ENCODE results near the gene TLCD3B. TPM values are rescaled to one million over a fixed set of nuclear protein-coding genes. Genes with fewer than 3 reads are reported as not detected.

The TLCD3B gene
- total RNA-seq, 4 donors from 2014 or later = 0.54 to 0.79 TPM; not detected in 2

GRCh38 chr16:29990883-29991570 lies 40.0 kb downstream of the TLCD3B start:
- intact Hi-C loops (cut with DNase I) = no loop called here
- Histone ChIP-seq H3K4me1 (peaks cover 7 to 10% of the 10 kb centered on the region in 2 donors), H3K9me3 (no peaks in the 10 kb centered on the region), H3K27me3 (no peaks in the 10 kb centered on the region), H3K36me3 (peaks cover 40 to 42% of the 10 kb centered on the region in 2 donors), H3K27ac (no peak overlapping the region), H3K4me3 (replicated peaks in 1 of 3) (no peak overlapping the region)
- TF ChIP-seq POLR2A (IDR thresholded peaks at IDR 0.05) (no peak), CTCF (IDR thresholded peaks at IDR 0.05) (no peak)
- 91 to 93% methylated on average over 8 to 27 of the region's 35 CpGs for WGBS, 2 donors
- DNase-seq = no peak

DNA sequence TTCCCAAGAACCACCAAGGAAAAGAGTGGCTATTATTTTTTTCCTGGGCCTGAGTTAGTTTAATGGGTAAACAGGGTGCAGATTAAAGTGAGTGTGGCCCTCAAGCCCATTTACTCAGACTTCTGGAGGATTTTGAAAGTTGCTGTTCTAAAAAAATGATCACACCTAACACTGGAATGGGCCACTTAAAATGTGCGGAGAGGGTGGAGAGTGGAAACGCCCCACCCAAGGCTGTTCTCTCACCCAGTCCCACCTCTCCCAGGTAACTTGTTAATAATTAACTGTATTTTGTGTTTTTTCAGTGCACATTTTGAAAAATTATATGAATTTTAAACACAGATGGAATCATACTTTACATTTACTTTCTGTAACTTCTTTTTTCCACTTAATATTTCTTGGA lies 41.0 kb downstream of the TLCD3B start:
- Histone ChIP-seq H3K4me1 (peaks cover 7% of the 10 kb centered on the region in 2 donors), H3K27me3 (no peaks in the 10 kb centered on the region), H3K36me3 (peaks cover 50 to 52% of the 10 kb centered on the region in 2 donors), H3K4me3 (replicated peaks in 1 of 3) (no peak overlapping the region), H3K27ac (no peak overlapping the region), H3K9me3 (no peaks in the 10 kb centered on the region)
- intact Hi-C loops (cut with DNase I) = no loop called here
- 95 to 96% methylated on average over 2 of the region's 2 CpGs for WGBS, 2 donors
- no peak for DNase-seq
- TF ChIP-seq CTCF (IDR thresholded peaks at IDR 0.05) (no peak), POLR2A (IDR thresholded peaks at IDR 0.05) (no peak)

DNA sequence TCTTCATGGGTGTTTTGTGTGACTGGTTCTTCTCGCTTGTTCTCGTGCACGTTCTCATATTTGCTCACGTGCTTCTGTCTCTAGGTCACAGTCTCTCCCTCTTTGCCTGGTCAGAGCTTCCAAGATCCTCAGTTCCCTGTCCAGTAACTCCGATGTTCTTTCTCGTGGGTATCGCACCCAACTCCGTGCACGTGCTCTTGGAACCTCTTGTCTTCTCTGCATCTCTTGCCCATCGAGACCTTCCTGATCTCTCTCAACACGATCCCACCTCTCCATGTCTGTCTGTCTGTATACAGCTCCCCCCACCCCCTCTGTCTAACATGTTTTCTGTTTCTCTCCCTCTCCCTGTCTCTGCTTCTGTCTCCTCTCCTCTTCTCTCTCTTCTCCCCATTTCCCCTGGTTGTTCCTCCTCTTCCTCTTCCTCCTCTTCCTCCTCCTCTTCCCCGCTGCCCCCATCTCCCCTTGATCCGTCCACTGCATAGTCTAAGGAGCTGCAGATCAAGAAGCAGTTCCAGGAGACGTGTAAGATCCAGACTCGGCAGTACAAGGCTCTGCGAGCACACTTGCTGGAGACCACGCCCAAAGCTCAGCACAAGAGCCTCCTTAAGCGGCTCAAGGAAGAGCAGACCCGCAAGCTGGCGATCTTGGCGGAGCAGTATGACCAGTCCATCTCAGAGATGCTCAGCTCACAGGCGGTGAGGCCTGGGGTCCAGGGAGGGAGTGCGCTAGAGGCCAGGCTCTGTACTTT lies 41.8 kb downstream of the TLCD3B start:
- H3K4me1 ChIP-seq = no peaks in the 10 kb centered on the region
- TF ChIP-seq CTCF (IDR thresholded peaks at IDR 0.05) (no peak), POLR2A (IDR thresholded peaks at IDR 0.05) (no peak)
- no peak overlapping the region for H3K4me3 ChIP-seq (replicated peaks in 1 of 3)
- H3K36me3 ChIP-seq = peaks cover 56 to 60% of the 10 kb centered on the region in 2 donors
- DNase-seq = no peak
- 83 to 87% methylated on average over 23 of the region's 23 CpGs for WGBS, 2 donors
- intact Hi-C loops (cut with DNase I) = no loop called here
- H3K27ac ChIP-seq = no peak overlapping the region
- H3K27me3 ChIP-seq = no peaks in the 10 kb centered on the region
- H3K9me3 ChIP-seq = no peaks in the 10 kb centered on the region

GRCh38 chr16:29988346-29989075 lies 42.6 kb downstream of the TLCD3B start:
- no peaks in the 10 kb centered on the region for H3K4me1 ChIP-seq
- DNase-seq = no peak

More at GRCh38 chr16:29988346-29989075, 42.6 kb downstream of the TLCD3B start:
- no peak overlapping the region for H3K4me3 ChIP-seq (replicated peaks in 1 of 3)
- intact Hi-C loops (cut with DNase I) = no loop called here
- TF ChIP-seq CTCF (IDR thresholded peaks at IDR 0.05) (no peak), POLR2A (IDR thresholded peaks at IDR 0.05) (no peak)
- H3K27me3 ChIP-seq = no peaks in the 10 kb centered on the region
- WGBS, 2 donors = 91 to 93% methylated on average over 17 of the region's 17 CpGs
- peaks cover 64 to 68% of the 10 kb centered on the region in 2 donors for H3K36me3 ChIP-seq
- no peaks in the 10 kb centered on the region for H3K9me3 ChIP-seq
- no peak overlapping the region for H3K27ac ChIP-seq

Data from thyroid gland (tissue), 4 donors.